ENCODE measurements around the gene GPC6. TPM values are rescaled to one million over a fixed set of nuclear protein-coding genes. Genes with fewer than 3 reads are reported as not detected.
A peak's percentile ranks its signal among the peaks of the same experiment; 100 is the strongest.

Gene GPC6
- total RNA-seq, 1 donor from 2014 or later = 8.4 TPM

DNA sequence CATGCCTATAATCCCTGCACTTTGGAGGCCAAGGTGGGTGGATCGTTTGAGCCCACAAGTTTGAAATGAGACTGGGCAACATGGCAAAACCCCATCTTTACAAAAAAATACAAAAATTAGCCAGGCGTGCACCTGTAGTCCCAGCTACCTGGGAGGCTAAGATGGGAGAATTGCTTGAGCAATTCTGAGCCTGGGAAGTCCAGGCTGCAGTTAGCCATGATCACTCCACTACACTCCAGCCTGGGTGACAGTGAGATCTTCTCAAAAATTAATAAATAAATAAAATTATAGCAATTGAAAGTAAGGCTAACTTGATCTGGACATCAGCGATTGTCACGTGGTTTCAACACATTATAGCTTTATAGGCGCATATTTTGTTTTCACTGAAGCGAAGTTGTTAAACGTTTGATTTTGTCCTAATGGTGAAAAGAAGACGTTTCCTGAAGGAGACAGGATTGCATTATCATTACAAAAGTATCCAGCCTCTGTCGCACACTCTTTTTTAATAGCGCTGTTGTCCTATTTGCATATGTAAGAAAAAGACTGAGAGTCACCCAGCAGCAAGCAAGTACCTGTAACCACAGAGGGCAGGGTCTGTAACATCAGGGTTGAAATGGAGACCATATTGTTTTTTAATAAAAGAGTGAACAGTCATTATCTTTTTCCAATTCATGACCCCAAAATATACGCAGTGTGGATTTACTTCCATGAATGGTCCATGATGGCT is 917.2 kb downstream of the GPC6 start:
- Histone ChIP-seq H3K27me3 (no peaks in the 10 kb centered on the region), H3K4me1 (no peaks in the 10 kb centered on the region), H3K9me3 (no peaks in the 10 kb centered on the region), H3K4me3 (no peak overlapping the region), H3K36me3 (no peaks in the 10 kb centered on the region), H3K27ac (no peak overlapping the region)
- DNase-seq = no peak
- intact Hi-C loops (cut with DNase I) = no loop called here
- no peak for ATAC-seq
- TF ChIP-seq, protein P1, sequence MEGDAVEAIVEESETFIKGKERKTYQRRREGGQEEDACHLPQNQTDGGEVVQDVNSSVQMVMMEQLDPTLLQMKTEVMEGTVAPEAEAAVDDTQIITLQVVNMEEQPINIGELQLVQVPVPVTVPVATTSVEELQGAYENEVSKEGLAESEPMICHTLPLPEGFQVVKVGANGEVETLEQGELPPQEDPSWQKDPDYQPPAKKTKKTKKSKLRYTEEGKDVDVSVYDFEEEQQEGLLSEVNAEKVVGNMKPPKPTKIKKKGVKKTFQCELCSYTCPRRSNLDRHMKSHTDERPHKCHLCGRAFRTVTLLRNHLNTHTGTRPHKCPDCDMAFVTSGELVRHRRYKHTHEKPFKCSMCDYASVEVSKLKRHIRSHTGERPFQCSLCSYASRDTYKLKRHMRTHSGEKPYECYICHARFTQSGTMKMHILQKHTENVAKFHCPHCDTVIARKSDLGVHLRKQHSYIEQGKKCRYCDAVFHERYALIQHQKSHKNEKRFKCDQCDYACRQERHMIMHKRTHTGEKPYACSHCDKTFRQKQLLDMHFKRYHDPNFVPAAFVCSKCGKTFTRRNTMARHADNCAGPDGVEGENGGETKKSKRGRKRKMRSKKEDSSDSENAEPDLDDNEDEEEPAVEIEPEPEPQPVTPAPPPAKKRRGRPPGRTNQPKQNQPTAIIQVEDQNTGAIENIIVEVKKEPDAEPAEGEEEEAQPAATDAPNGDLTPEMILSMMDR (IDR thresholded peaks at IDR 0.05) = no peak

DNA sequence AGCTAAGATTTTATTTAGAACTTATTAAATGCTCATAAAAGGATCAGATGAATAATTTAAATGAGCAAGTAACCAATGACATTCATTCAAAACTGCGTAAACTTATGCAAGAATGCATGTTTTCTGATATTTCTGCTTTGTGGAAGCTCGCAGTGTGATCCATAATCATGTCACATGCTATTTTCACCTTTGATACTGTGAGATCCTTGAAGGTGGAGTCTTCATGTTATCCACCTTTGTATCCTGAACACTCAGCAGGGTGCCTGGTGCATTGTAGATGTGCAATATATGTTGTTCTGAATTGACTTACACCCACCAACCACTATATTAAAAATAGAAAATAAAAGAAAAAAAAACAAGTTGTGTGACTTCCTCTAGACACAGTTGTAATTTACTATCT is 919.4 kb downstream of the GPC6 start:
- no peak for DNase-seq
- TF ChIP-seq, protein P1 (IDR thresholded peaks at IDR 0.05) = no peak
- intact Hi-C loops (cut with DNase I) = no loop called here
- Histone ChIP-seq H3K27me3 (no peaks in the 10 kb centered on the region), H3K4me3 (no peak overlapping the region), H3K36me3 (no peaks in the 10 kb centered on the region), H3K4me1 (no peaks in the 10 kb centered on the region), H3K27ac (no peak overlapping the region), H3K9me3 (no peaks in the 10 kb centered on the region)
- no peak for ATAC-seq

DNA sequence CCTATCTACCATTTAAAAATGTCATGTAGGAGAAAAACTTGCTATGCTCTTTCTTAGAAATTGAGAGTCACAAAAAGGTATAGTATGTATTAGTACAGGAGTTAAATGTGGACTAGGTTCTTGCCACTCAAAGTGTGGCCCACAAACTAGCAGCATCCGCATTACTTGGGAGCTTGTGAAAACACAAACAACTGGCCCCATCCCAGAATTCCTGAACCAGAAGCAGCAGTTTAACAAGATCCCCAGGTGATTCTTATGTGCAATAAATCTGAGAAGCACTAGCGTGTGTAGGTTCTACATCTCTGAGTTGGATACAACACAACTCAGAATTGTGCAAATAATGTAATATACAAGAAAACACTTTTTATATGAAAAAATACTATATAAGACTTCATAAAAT is 927.0 kb downstream of the GPC6 start:
- H3K4me1 ChIP-seq = peaks cover 7% of the 10 kb centered on the region
- intact Hi-C loops (cut with DNase I) = no loop called here
- H3K36me3 ChIP-seq = no peaks in the 10 kb centered on the region
- H3K27me3 ChIP-seq = no peaks in the 10 kb centered on the region
- ATAC-seq = no peak
- H3K4me3 ChIP-seq = no peak overlapping the region
- no peaks in the 10 kb centered on the region for H3K9me3 ChIP-seq
- TF ChIP-seq, protein P1 (IDR thresholded peaks at IDR 0.05) = no peak
- DNase-seq = no peak
- H3K27ac ChIP-seq = no peak overlapping the region

DNA sequence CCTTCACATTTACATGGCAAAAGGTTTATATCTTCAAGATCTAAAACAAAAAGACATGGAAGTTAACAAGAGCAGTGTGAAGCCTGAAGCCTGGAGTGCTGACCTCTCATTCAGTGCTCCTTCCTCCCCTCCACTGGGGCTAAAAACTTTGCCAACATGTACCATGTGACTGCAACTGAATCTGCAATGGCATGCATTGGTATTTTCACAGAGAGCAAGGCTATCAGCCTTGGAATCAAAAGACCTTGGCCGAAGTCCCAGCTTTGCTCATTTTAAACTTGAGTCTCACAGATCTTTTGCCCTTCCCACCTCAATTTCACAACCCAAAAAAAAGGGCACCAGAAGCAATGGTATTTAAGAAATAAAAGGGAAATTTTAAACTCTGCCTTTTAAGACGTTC is 927.8 kb downstream of the GPC6 start:
- intact Hi-C loops (cut with DNase I) = no loop called here
- Histone ChIP-seq H3K4me1 (peaks cover 7% of the 10 kb centered on the region), H3K27me3 (no peaks in the 10 kb centered on the region), H3K27ac (no peak overlapping the region), H3K4me3 (no peak overlapping the region), H3K9me3 (no peaks in the 10 kb centered on the region), H3K36me3 (no peaks in the 10 kb centered on the region)
- peak; percentile 73 for ATAC-seq
- no peak for DNase-seq
- TF ChIP-seq, protein P1 (IDR thresholded peaks at IDR 0.05) = no peak

DNA sequence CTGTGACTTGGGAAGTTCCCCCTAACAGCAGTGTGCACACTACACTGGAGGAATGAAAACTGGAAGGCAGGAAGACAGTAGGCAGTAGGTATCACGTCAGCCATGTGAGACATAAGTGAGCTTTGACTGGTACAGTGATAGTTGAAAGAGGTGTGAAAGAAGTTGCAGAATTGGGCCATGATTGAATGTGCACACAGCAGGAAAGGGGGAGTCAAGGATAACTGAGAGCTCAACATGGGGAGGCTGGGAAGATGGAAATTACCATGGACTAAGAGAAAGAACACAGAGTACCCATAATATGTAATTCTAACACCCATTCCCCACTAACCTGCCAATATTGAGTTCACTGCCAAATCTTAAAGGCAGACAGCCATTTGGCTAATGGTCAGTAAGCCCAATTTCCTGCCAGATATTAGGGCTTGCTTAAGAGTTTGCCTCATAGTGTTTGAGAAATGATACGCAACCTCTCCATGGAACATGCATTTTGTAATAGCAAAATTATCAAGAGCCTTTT is 931.2 kb downstream of the GPC6 start:
- intact Hi-C loops (cut with DNase I) = no loop called here
- H3K4me1 ChIP-seq = peaks cover 7% of the 10 kb centered on the region
- no peak overlapping the region for H3K27ac ChIP-seq
- H3K4me3 ChIP-seq = no peak overlapping the region
- ATAC-seq (peak; percentile 60), DNase-seq (no peak)
- no peaks in the 10 kb centered on the region for H3K27me3 ChIP-seq
- H3K9me3 ChIP-seq = no peaks in the 10 kb centered on the region
- H3K36me3 ChIP-seq = no peaks in the 10 kb centered on the region
- TF ChIP-seq, protein P1 (IDR thresholded peaks at IDR 0.05) = no peak

Data from upper lobe of right lung (tissue), 1 donor.